Panc1 (cell line): ENCODE measurements around the gene CEP162. TPM values are rescaled to one million over a fixed set of nuclear protein-coding genes. Genes with fewer than 3 reads are reported as not detected.

Source experiments
- total RNA-seq: library from RNA; stranded (reverse); gene quantifications from one replicate; pipeline ENCODE4 v1.2.1, GENCODE V29; 2021; ENCODE audit not compliant: unreplicated experiment

CEP162 gene
- total RNA-seq, 1 experiment from 2014 or later = 5.3 TPM

Other genes starting within 250 kb of the CEP162 start
- gene MRAP2, start 193.9 kb downstream of the CEP162 start, total RNA-seq = 2.5 TPM